Central memory CD4-positive, alpha-beta T cell (primary cell): Measurements from ENCODE around the gene ARL6IP5.
A peak's percentile ranks its signal among the peaks of the same experiment; 100 is the strongest.

Experiments used
- DNase-seq: peaks from one replicate; pipeline ENCODE4 v3.0.0; 2022
- total RNA-seq, 3 experiments: gene quantifications; one replicate each; lab custom pipeline; 2026; lab: John Stamatoyannopoulos, UW

Gene ARL6IP5
- total RNA-seq: 77.1 to 361 (median 127) reads per million in 3 experiments

DNA sequence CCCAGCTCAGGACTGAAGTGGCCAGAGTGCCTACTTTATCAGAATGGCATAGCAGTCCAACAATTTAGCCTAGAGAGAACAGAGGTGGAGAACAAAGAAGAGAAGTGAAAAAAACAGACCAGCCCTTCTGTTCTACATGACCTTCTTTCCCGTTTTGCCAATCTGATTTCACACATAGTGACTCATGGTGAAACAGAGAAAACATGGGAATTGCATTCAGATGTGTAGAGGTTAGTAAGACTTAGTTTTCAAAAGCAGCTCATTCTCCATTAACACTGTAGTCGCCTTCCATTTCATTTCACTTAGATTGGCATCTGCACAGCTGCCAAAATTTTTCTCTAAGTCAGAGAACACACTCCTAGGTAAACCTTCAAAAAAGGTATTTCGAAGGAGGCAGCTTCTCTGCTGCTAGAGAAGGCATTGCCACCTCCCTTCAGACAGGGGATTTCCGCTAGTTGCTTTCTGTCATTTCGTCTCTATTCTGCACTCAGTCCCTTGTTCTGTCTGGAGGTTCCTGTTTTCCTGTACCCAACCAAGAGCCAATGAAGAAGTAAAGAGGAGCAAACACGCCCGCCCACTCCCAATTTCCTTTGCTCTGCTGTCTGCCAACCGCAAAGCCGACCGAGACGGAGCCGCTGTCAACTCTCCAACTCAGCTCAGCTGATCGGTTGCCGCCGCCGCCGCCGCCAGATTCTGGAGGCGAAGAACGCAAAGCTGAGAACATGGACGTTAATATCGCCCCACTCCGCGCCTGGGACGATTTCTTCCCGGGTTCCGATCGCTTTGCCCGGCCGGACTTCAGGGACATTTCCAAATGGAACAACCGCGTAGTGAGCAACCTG lies at the start of gene ARL6IP5:
ARL6IP5 (plus strand) TSS at position 612 of the 842 bp plus-strand sequence; CDS start at position 723, 111 bp downstream.
- peak; percentile 93 for DNase-seq

DNA sequence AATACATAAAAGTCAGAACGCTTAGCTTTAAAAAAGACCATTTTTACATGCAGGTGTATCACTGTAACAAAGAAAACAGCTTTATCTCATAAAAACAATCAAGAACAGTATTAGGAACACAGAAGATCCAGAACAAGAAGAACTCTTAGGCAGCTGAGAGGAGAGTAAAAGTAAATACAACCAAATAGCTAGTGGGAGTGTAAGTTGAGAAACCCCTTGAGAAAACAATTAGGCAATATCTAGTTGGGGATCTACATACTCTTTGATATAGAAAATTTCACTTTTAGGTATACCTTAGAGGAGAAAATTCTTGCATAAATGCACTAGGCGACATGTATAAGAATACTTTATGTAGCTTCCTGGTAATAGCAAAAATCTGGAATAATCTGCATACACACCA lies 40.1 kb upstream of the ARL6IP5 start:
- no peak for DNase-seq

DNA sequence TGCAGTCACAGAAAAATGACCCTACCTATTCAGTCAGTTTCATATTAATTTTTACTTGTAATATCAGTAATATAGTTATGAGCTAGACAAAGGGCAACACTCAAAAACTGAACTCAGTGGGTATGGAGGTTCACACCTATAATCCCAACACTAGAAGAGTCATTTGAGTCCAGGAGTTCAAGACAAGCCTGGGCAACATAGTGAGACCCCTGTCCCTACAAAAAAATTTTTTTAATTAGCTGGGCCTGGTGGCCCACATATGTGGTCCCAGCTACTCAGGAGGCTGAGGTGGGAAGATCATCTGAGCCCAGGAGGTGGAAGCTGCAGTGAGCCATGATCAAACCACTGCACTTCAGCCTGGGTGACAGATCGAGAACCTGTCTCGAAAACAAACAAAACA lies 35.7 kb upstream of the ARL6IP5 start:
- no peak for DNase-seq

DNA sequence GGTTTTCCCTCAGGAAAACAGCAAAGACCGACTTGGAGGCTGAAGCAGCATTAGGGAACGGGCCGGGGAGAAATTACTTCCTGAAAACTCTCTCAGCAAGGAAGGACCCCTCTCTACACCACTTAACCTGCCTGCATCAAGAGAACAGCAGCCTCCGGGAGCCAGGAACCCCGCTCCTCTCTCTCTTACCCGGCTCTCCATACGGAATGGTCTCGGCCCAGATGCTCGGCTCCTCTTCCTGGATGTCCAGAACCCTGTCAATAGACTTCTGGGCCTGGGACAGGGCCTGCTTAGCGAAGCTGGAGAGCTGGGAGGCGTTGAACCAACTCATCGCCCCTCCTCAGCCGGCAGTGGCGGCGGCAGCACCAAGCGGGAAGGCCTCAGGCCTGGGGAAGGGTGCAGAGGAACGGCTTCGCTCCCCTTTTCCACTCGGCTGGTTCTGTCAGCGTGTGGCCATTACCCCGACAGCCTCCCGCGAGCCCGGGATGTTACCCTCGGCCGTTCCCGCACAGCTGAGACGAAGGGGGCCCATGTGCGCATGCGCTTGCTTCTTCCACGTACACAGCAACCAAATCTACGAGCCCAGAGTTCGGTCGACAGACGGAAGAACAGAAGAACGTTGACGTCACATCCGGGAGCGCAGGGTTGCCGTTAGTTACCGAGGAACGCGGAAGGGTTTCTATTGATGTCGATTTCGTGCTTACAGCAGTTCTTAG lies 32.8 kb upstream of the ARL6IP5 start, which contains the start of gene TMF1:
TMF1 (minus strand) TSS at position 578 of the 716 bp plus-strand sequence; CDS start at position 331, 247 bp downstream.
- peak; percentile 98 for DNase-seq

- no peak for DNase-seq
These were observed 32.3 kb upstream of the ARL6IP5 start for GRCh38 chr3:69052472-69052898.

DNA sequence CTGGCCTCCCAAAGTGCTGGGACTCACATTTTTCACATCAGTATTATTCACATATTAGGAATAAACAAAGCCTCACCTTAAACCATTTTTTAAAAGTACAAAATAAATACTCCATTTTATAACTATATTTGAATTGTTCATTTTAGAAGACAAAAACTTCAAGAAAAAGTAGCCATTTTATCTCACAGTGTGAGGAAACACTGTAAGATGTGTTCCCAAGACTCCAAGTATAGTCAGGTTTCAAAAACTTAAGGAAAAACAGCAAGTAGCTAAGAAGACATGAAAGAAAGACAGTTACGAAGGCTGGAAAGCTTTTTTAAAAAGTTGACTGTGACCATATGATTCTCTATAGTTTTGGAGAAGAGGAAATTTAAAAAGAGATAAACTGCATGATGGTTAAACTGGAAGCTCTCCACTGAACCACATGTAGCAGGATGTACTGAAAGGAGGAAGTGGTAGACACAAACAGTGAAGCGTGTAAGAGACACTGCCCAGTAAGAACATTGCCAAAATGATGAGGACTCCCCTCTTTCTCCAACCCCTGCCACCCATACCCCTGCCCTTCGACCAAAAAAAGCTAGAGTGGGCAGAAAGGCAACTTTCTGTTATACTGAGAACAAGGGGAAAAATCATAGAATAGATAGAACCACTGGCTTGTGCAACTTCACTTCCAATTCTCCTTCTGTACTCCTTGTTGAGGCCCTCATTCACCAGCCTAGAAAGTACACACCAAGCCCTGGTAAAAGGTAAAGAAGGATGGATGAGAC lies 26.4 kb upstream of the ARL6IP5 start:
- DNase-seq: peak; percentile 50

DNA sequence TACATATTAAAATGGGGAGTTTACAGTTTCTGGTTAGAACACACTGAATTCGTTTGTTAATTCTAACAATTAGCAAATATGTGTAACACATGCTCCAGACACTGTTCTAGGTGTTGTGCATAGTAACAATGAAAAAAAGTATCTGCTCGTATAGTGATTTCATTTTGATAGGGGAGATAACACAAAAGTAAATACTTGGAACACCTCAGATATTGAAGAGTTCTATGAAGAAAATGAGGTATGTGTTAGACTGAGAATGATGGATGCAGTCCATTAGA lies 25.9 kb upstream of the ARL6IP5 start:
- no peak for DNase-seq

GRCh38 chr3:69059688-69060087 lies 25.0 kb upstream of the ARL6IP5 start:
- DNase-seq: no peak

DNA sequence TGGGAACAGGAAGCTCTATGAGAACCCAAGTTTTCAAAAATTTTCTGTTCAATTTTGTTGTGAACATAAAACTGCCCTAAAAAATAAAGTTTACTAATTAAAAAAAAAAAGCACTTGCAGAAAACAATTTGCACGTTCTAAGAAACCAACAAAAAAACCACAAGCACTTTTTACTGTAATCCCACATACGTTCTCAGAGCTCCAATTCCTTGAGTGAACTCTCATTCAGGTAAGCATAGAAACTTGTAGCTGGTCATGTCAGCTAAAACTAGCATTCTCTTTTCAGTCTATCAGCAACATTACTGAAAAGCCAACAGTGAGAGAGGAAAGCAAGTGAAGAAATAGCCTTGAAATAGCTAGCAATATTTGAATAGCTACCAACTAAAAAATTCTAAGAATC lies 21.1 kb upstream of the ARL6IP5 start:
- DNase-seq: peak; percentile 21

GRCh38 chr3:69065318-69065964 lies 19.3 kb upstream of the ARL6IP5 start:
- peak; percentile 50 for DNase-seq

DNA sequence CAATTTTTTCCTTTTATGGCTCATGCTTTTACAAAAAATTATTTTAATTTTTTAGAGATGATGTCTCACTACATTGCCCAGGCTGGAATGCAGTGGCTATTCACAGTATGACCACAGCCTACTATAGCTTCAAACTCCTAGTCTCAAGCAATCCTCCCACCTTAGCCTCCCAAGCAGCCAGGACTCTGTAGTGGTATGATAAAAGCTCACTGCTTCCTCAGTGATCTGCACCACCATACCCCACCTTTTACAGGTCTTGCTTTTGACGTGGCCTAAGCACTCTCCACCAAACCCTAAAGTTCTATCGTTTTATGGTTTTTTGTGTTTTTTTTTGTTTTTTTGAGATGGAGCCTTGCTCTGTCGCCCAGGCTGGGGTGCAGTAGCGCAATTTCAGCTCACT lies 18.6 kb upstream of the ARL6IP5 start:
- DNase-seq: no peak

- DNase-seq: no peak
These were observed 11.8 kb upstream of the ARL6IP5 start for GRCh38 chr3:69072928-69073327.

DNA sequence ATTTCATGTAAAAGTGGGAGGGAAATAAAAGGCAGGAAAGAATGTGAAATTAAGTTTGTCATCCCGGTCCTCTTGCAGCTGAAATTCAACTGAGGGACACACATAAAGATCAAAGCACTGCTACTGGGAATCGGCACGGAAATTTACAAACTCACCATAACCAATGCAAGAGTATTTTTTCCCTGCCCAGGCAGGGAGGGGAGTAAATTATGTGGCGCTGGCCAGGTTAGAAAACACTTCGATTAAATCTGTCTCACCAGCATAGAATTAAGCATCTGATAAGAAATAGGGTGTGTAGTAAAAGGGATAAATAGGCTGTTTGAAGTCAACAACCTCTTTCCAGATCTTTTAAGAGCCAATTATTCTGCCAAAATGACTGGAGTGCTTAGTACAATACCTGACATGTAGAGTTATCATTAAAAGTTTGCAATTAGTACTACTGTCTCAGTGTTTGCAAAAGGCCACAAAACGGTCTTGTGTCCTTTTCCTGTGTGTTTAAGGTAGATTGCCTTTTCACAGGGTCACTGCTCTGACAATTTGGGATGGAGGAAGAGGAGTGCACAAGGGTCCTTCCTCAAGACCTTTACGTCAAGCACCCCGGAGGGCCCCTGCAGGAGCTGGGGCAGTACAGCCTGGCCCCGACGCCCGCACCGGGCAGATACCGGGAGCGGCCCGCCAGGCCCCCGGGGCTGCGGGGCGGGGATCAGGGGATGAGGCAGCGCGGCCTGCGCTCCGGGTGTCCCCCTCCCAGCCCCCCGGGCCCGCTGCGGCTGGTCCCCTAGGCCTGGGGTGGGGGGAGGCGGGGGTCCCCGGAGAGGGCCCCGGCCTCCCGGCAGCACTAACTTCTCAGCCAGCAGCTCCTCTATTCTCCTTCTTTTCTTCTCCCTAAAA lies 5.2 kb upstream of the ARL6IP5 start:
- no peak for DNase-seq

- peak; percentile 87 for DNase-seq
These were observed 4.4 kb upstream of the ARL6IP5 start, which contains the start of gene UBA3 for GRCh38 chr3:69080233-69080920. TSS of gene UBA3 (minus strand) at chr3:69080365. CDS start at chr3:69080353, 12 bp downstream.

DNA sequence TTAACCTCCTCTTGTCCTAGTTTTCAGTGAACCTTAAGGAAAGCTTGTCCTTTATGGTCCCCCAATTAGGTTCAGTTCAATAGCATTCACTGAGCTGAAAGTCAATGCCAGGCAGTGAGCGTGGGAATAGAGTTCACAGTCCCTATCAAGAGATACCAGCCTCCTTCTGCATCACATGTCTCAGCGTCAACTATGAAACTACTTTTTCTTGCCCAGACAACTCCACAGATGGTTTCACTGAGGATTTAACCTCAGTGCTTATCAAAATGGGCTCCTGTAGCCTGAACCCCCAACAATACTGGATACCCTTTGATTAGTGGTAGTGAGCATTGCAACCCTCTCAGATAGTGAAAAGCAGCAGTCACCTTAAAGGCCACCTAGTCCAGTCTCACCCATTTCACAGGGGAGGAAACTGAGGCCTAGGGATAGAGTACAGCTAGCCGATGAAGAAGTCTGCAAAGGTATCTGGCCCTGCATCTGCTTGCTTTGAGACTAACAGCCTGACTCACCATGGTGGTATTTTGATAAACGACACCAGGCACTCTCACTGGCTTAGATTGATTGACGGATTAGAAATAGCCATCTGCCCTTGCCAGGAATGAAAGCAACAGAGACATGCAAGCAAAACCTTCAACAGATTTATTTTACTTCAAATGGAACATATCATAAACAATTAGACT lies 3.0 kb upstream of the ARL6IP5 start:
- no peak for DNase-seq

DNA sequence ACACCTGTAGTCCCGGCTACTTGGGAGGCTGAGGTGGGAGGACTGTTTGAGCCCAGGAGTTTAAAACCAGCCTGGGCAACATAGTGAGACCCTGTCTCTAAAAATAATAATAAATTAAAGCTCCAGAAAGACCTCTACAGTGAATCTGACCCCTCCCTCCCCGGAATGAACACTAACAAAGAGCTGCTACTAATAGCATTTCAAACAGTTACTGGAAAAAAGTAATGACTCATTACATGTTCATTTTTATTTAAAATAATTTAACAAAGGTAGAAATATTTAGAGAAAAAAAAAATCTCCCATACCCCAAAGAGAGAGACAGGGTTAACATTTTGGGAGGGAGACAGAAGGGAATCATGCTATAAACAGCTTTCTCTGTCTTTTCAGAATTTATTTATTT lies 2.4 kb upstream of the ARL6IP5 start:
- no peak for DNase-seq

DNA sequence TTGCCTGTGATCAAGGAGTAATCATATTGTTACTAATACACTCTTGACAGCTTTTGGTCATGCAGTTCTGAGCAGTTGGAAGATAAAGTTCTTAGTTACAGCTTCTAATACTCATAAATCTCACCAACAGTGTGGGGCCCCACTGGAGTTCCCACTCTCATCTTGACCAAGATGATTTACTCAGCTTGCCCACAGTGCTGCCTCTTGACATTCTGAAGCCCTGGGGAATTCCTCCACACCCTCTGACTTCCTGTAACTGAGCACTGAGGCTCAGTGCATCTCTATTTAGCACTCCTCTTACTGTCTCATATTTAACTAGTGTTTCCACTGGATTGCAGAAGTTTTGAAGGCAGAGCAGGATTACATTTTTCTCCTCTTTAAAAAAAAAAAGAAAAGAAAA lies 1.9 kb upstream of the ARL6IP5 start:
- peak; percentile 62 for DNase-seq

DNA sequence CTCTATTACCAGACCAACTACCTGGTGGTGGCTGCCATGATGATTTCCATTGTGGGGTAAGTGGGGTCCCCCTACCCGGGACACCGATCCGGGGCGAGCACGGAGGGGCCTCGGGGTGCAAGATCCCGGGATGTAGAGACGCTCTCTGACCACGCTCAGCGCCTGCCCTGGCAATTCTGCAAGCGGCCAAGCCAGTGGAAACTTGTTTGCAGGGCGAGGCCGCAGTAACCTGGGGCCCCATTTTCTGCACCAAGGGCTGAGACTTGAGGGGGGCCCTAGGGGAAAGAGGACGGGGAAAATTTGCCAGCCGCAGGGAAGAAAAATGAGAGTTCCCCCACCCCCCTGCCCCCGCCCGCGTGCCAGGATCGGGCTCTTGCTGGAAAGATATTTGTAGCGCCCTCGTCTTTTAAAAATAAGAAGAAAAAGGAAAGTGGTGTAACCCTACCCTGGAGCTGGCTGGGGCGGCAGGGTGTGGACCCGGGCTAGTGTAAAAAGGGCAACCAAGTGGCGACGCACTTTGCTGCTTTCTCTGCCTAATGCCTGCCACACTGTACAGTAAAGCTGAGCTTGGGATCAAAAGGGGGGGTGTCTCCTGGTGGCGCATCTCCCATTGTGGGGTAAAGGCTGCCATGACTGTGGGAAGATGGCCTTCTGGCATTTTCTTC lies 563 bp downstream of the ARL6IP5 start:
- DNase-seq: peak; percentile 23

GRCh38 chr3:69085833-69086722 lies 1.3 kb downstream of the ARL6IP5 start:
- DNase-seq: peak; percentile 39
